GM21360 (cell line): ENCODE results near the gene CACHD1.
"Not testable (repeated sequence)": the region's sequence is repeated elsewhere in the genome, so short reads cannot be mapped to it uniquely, and the experiment has no call there.

Experiments used
- ATAC-seq: cut with Tn5 transposase; IDR thresholded peaks from one replicate; pipeline ENCODE4 v1.9.1; 2021; ENCODE audit warnings: mild to moderate bottlenecking, moderate library complexity; ENCODE audit not compliant: unreplicated experiment

CACHD1 gene

GRCh38 chr1:64687725-64688327 lies 217.9 kb downstream of the CACHD1 start:
- no peak for ATAC-seq

GRCh38 chr1:64691626-64692025 lies 221.7 kb downstream of the CACHD1 start:
- ATAC-seq, result no peak

DNA sequence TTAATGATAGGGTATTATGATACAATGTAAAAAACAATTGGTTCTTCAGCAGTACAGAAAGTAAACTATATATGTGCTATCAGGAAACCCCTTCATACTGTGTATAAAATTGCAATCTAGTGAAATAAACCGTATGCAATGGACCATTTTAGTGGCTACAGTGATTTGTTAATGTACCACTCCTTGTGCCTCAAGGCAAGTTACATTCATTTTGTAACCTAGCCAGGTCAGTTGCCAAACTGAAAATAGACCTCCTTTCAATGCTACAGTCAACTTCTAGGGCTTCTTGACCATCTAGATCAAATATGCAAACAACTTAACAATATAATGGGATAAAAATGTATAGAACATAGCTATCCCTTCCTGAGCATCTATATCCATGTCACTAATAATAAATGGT lies 223.0 kb downstream of the CACHD1 start:
- no peak for ATAC-seq

GRCh38 chr1:64693406-64693805 lies 223.5 kb downstream of the CACHD1 start:
- no peak for ATAC-seq

DNA sequence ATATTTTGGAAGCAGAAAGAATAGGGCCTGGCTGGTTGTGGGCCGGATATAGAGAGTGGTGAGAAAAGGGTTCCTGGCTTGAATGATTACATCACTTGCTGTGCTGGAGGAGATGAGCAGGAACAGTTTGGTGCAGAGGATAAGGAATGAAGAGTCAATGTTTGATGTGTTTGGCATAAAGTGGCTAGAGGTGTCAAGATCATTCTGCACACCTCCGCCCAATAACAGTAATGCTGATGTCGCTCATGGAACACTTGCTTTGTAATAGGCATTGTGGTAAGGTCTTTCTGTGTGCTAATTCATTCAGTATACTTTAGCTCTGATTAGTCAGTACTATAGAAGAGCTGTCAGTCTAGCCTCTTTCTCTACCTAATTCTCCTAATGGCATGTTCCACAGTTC lies 226.9 kb downstream of the CACHD1 start:
- no peak for ATAC-seq

DNA sequence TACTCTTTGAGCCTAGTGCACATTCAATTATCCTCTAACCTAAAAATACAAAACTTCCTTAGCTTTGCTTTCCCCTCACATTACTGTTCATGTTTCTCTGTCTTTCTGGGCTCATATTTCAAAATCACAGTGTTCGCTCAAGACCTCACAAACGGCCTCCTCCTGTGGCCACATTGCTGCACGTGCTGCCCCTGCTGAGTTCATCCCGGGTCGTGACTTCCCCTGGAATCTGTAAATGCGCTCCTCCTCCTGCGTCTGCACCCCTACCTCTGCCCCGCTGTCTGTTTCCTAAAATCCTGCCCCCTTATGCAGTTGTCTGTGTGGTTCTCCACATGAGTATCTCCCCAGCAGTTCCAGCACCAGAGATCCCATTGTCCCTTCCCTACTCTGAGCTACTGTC lies 229.4 kb downstream of the CACHD1 start:
- ATAC-seq, result no peak

DNA sequence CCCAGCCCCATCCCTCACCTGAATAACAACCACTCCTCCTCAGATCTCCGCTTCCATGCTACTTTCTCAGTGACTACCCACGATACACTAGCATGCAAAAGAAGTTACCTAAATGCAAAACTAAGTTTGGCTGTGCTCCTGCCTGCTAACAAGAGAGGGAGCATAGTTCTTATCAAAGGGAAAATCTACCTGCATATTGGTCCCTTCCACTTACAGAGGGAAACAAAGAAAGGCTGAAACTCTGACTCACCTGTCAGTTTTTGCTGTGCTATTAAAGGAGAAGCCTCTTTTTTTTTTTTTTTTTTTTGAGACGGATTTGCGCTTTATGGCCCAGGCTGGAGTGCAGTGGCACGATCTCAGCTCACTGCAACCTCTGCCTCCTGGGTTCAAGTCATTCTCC lies 231.1 kb downstream of the CACHD1 start:
- no peak for ATAC-seq

GRCh38 chr1:64701886-64702285 lies 232.0 kb downstream of the CACHD1 start:
- ATAC-seq, result no peak

DNA sequence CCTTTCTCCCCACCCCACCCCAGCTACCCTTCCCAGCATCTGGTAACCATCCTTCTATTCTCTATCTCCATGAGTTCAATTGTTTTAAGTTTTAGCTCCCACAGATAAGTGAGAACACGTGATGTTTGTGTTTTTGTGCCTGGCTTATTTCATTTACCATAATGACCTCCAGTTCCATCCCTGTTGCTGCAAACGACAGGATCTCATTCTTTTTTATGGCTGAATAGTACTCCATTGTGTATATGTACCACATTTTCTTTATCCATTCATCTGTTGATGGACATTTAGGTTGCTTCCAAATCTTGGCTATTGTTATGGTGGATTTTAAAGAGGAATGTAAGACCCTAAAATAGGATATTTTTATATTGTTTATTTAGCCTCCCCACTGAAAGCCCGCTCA lies 232.7 kb downstream of the CACHD1 start:
- ATAC-seq, result not testable (repeated sequence)

DNA sequence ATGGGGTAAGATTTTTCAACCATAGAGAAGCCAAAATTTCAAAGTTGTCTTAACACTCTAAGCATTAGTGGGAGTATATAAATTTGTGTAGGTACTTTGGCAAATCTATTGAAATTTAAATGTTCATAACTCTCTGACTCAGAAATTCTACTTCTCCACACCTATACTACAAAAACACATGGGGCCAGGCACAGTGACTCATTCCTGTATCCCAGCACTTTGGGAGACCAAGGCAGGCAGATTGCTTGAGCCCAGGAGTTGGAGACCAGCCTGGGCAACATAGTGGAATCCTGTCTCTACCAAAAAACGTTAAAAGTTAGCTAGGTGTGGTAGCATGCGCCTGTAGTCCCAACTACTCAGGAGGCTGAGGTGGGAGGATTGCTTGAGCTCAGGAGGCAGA lies 233.7 kb downstream of the CACHD1 start:
- ATAC-seq, result no peak

DNA sequence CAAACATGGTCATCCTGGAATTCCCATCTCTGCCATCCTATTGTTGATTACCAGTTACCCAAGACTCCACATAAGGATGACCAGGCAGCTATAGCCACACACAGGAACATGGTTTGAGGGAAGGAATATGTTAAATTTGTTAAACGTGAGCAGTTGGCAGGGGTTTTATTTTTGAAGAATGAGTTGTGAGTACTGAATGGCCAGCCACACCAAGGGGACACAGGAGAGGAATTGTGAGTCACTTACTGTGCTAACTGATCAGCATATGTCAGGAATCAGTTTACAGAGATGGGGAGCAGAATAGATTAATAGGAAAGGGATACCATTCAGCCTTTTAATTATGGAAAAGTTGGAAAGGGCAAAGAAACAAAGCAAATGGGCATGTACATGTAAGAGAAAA lies 235.7 kb downstream of the CACHD1 start:
- no peak for ATAC-seq

DNA sequence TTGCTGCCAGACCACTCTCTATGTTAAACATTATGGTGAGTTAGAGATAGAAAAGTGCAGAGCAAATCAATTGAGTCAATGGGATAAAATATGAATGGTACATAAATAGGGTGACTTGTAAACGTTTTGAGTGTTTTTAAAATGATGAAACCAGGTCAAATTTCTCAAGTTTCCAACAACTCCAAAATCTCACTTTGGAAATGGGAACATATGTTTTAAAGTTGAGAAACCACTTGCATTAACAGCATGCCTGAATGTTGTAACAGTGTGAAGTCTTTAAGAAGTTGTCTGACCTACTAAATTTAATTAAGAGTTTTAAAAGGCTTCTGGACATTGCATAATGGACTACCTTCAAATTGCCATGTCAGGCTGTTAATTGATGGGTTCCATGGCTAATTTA lies 241.3 kb downstream of the CACHD1 start:
- no peak for ATAC-seq

DNA sequence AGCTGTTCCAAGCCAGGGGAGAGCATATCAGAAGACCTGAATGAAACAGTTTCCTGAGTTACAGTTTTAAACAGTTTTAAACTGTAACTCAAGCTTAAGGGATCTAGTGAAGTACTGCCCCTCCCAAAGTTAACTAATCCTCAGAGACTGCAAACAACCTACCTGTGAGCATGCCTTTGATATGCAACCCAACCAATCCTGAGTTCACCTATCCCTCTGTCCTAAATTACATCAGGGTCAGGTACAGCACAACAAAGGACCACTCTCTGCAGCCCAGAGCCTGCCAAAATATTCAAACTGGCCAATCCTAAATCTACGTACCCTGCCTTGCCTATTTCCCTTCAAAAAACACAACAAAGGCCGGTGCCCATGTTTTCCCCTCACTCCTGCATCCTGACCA lies 242.1 kb downstream of the CACHD1 start:
- no peak for ATAC-seq

GRCh38 chr1:64715186-64715585 lies 245.3 kb downstream of the CACHD1 start:
- no peak for ATAC-seq

GRCh38 chr1:64721135-64721534 lies 251.2 kb downstream of the CACHD1 start:
- no peak for ATAC-seq

- ATAC-seq, result no peak
These were observed 251.7 kb downstream of the CACHD1 start for GRCh38 chr1:64721576-64722145.

GRCh38 chr1:64727861-64728260 lies 257.9 kb downstream of the CACHD1 start:
- ATAC-seq, result no peak

GRCh38 chr1:64733581-64734286 lies 263.8 kb downstream of the CACHD1 start:
- ATAC-seq, result no peak

DNA sequence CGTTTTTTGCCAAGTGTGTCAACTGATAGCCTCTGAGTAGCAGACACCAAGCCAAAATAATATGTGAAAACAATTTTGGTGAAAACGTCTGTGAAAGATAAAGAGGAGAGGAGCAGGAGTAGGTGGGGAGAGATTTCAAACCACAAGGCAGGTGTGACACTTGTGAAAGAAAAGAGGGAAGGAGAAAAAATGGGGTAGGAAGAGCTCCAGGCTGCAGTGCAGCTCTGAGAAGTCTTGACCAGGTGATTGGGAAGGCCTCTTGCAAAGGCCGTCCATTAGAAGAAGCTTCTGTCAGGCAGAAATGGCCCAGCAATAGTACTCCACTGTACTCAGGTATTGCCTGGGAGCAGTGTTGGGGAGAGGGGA lies 264.3 kb downstream of the CACHD1 start:
- ATAC-seq, result no peak

- not testable (repeated sequence) for ATAC-seq
These were observed 270.8 kb downstream of the CACHD1 start for GRCh38 chr1:64740687-64741086.
